ENCODE data around the gene TCERG1L.
A peak's percentile ranks its signal among the peaks of the same experiment; 100 is the strongest.
"Not testable (repeated sequence)": the region's sequence is repeated elsewhere in the genome, so short reads cannot be mapped to it uniquely, and the experiment has no call there.

Gene TCERG1L, protein sequence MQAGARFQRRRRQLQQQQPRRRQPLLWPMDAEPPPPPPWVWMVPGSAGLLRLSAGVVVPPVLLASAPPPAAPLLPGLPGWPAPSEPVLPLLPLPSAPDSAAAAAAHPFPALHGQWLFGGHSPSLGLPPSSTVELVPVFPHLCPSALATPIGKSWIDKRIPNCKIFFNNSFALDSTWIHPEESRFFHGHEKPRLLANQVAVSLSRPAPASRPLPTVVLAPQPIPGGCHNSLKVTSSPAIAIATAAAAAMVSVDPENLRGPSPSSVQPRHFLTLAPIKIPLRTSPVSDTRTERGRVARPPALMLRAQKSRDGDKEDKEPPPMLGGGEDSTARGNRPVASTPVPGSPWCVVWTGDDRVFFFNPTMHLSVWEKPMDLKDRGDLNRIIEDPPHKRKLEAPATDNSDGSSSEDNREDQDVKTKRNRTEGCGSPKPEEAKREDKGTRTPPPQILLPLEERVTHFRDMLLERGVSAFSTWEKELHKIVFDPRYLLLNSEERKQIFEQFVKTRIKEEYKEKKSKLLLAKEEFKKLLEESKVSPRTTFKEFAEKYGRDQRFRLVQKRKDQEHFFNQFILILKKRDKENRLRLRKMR

DNA sequence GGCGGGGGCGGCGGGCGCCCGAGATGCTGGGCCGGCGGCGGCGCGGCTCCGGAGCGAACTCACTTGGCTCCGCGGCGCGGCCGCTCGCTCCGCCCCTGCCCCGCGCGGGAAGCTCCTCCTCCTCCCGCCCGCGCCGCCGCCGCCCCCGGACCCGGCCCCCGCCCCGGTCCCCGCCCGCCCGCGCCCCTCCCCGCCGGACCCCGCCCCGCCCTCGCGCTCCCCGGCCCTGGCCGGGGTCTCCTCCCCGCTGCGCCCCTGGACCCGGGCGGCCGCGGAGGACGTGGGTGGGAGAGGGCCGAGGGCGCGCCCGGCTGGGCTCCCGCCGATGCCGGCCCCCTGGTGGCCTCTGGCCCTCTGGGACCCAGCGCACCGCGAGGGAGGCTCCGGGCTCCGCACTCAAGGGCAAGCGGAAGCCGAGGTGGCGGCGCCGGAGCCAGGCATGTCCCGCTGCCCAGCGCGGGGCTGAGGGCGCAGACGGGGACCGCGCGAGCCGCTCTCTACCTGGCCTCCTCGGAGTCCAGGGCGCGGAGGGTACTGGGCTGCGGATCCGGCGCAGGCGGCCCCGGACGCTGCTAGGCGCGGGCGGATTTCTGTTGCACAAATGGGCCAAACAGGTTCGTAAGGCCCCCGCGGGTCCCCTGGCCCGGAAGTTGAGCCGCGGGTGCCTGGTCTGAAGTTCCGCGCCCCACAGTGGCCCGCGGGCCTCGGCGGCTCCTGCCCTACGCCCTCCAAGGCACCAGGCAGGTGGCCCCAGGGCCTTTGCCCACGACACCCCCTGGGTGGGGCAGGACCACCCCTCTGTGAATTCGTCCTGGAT lies at the start of gene TCERG1L:
TSS of gene TCERG1L (minus strand) at position 61 of the 817 bp plus-strand sequence. CDS start 86 bp downstream, outside the sequence.
- peak in 1 of 2 experiments; percentile 26 for DNase-seq

DNA sequence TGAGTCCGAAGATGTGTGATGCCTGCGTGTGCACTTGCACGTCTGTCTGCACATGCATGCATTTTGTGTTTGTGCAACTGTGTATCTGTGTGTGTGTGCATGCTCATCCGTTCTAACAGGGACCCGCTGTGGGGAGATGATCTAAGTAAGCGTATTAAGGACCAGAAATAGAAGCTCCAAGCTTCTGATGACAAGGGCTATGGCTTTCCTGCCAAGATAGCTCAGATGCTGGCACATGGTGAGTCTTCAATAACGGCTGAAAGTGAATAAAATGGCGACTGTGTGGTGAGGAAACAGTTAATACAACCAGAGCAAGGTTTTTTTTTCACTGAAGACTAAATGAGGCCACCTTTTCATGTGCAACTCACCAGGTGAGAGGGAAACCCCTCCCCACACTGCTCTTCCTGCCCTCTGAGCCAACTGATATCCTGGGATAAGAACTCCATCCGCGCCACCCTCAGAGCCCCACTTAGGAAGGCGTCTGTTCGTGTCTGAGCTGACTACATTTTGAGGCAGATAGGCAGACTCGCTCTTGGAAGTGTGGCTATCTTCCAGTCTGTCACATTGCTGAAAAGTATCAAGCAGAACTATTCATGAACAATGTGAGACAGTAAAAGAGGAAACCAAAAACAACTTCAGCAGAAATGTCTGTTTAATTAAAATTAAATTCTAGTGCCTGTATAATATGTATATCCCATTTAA lies 47.4 kb upstream of the TCERG1L start:
- no peak for DNase-seq

DNA sequence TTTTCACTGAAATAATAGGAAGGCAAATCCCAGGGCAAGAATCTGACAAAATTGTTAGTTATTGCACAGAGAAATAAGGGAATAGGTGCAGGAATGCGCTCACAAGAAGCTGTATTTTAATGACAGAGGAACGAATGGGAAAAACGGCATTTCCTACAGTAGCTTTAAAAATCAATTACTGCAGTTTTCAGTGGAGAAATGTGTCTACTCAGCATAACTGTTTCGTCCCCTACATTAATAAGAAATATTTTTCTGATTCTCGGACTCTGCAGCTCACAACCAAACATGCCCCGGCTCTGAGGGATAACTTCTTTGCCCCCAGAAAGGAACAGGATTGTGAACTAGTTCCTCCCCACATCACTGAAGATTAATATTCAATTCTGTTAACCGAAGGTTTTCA lies 44.9 kb upstream of the TCERG1L start:
- DNase-seq, result no peak

DNA sequence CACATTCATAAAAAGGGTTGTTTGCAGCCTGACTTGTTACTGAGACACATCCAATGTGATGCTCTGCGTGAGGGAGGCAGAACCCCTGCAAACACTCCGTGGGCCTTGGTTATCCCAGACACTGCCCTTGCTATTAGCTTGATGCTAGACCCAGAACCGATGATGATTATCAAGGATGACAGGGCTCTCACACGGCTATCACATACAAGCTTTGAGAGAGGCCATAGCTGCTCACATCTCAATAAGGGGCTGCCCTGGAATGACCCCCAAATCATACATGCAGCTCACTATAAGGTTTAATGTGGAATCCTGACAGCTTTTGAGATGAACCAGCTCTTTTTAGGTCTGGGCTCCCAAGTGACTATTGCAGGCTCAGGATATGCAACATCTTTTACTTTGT lies 44.4 kb upstream of the TCERG1L start:
- no peak for DNase-seq

DNA sequence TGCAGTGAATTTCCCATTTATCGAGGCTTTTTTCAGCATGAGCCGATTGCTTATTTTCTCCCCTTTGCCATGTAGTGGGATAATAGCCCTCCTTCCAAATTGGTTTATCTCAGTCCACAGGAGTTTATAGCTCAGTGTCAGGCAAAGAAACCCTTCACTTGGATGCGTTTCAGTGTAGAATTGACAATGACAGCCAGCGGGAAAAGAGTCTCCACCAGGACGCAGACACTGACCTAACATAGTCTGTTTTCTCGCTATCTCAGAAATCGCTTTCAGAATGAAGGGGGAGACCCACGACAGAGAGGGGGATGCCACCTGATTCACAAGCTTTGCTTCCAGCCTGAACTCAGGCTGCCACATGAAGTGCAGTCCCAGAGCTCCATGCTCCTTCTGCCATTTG lies 43.5 kb upstream of the TCERG1L start:
- no peak for DNase-seq

DNA sequence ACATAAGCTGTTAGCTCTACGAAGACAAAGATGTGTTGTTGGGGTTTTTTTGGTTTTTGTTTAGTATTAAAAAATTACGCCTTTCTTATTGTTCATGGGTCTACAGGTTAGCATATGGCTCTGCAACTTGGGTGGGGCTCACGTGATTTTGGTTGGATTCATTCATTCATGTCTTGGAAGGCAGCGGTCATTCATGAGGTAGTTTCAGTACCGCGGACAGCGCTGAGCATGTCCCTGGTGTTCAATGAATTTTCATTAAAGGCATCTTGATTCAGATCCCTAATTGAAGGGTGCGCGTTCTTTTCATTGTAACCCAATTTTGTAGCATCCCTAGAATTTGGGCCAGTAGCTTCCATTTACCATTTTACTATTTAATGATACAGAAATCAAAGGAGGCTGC lies 42.9 kb upstream of the TCERG1L start:
- DNase-seq, result no peak

DNA sequence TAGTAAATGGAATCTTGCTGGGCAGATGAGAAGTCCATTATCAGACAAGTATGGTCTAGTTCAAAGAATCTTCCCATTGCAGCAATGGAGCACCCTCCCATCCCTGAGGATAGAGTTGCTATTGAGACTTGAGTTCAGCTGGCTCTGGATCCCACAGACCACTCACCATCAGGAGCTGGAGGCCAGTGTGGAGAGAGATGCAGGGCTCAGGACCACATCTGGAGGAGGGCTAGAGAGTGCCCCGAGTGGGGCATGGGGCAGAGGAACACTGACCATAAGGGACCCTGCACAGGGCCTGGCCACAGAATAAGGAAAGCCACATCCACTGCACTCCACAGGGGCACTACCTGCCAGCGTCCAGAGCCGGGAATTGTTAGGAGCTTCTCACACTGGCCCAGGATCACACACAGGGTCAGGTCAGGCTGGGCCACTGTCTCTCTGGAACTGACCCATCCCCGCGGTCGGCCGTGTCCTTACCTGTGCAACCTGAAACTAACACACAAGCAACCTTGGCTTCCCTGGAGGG lies 41.3 kb upstream of the TCERG1L start:
- DNase-seq, result no peak

DNA sequence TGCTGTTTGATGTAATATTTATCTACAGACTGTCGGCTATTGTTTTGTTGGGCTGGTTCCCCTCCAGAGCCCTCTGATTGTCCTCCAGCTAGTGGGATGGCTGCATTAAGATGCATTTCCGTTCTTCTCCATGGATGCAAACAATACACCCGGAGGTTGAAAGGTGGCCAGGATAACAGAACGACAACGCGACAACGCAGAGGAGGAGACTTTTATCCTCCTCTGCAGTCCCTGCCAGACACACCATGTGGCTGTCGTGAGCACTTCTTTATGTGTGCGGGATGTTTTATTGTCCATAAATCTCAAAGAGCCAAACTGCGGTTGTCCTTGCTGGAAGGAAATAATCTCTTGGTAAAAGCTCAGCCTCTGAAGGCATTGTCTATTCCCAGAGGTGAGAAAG lies 39.1 kb upstream of the TCERG1L start:
- DNase-seq, result no peak

DNA sequence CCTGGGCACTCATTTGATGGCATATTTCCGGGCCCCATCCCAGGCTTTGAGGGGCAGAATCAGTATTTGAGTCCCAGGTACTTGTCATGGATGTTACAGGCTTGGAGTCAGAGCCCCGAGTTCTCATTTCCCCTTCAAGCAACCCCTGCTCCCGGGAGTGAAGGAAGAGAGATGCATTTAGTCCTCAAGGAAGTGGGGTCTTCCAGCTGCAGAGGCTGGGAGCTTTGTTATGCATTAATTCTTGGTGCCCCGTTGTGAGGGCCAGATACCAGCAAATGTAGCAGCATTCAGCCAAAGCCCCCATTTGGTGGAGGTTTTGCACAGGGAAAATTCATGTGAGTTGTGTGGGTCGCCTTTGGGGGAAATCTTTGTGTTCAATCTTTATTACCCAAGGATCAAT lies 38.7 kb upstream of the TCERG1L start:
- no peak for DNase-seq

DNA sequence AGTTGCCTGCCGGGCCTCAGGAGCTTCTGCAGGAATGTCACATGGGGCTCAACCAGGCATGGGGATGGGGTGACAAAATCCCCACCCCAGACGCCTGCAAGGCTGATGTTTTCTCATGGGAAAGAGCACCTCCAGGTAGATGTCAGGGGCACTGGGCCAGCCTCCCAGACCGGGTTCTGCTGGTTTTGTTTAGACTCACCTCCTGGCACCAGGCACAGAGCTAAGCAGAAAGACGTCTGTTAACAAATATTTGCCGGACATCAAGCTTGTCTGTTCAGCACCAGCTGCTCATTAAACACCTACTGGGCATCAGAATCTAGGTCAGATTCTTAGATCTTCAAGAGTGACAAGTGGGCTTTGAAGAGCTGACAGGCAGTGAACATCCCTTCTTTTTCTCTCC lies 34.9 kb upstream of the TCERG1L start:
- DNase-seq, result no peak

DNA sequence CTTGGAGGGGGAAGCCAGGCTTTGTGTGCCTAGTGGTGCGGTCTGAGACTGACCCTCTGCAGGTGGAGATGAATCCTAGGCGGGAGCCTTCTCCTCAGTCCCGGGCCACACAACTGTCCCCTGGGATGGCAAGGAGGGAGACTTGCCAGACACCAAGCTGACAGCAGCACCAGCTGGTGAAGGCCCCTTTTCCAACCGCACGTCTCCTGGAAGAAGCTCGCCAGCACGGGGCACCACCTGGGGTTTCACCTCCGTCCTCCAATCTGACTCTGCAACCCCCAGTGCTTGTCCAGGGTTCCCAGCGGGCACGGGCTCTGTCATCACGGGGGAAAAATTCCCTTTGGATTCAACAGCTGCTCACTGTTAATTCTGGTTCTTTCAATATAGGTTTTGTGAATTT lies 34.2 kb upstream of the TCERG1L start:
- no peak for DNase-seq

DNA sequence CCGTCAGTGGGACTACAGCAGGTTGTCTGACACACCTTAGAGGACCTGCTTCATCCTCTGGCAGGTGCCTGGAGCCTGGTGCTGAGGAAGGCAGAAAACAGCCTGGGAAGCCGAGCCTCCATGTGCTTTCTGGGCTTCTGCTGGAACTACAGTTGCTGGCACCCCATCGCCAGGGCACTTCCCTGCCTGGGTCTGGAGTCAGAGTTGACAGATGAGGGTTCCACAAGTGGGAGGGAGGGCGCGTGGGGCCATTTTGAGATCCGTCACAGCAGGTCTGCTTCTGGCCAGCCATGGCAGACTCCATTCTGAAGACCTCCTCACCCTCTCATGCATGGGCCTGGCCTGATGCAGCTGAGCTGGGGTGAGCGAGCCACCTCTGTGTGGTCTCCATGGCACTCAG lies 33.2 kb upstream of the TCERG1L start:
- DNase-seq, result no peak

DNA sequence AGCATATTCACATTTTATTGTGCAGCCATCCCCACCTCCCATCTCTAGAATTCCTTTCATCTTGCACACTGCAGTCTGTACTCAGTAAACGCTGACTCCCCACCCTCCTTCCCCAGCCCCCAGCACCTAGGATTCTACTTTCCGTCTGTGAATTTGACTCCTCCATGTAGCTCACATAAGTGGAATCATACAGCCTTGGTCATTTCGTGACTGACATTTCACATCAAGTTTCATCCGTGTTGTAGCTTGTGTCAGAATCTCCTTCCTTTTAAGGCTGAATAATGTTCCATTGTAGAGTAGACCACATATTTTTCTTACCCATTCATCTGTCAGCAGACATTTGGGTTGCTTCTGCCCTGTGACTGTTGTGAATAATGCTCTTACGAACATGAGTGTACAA lies 26.2 kb upstream of the TCERG1L start:
- no peak for DNase-seq

DNA sequence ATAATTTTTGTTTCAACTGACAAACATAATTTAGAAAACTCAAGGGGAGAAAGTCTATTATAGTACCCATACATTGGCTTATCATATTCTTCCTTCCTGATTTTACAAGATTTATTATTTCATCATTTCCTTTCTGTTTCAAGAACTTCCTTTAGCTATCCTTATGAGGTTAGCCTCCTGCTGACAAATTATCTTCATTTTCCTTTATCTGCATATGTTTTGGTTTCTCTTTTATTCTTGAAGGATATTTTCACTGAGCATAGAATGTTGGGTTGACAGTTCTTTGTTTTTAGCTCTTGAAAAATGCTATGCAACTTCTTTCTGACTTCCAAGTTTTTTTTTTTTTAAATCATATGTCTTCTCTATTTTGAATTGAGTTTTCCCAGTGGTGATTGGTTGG lies 21.3 kb upstream of the TCERG1L start:
- DNase-seq, result no peak

DNA sequence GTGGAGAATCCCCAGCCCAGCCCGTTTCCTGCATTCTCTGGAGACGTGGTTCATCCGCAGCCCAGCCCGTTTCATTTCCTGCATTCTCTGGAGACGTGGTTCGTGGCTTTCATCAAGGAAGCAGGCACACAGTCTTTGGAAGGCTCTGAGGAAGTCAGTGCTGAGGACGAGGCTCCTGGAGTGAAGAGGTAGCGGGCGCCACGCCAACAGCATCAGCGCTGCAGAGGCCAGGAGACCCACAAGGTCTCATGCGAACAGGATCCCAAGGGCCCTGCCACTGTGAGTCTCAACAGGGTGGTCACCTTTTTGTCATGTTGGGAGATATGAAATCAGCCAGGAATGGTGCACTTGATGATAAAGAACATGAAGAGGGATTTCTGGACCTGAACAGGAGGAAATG lies 12.4 kb upstream of the TCERG1L start:
- no peak for DNase-seq

DNA sequence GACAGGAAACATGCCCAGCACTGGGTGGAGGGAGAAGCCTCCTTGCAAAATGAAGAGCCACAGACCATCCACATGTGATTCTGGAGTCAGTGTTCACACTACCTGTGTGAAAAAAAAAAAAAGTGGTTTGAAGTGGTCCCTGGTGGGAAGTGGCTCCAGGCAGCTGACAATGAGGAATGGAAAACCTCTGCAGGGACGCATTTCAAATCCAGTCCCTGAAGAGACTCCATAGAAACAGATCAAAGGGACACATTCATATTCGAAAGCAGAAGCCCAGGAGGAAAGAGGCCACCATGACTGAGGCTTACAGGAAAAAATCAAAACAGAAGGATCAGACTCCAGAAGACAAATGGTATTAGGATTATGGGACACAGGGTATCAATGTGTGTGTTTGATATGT lies 11.5 kb upstream of the TCERG1L start:
- no peak for DNase-seq

DNA sequence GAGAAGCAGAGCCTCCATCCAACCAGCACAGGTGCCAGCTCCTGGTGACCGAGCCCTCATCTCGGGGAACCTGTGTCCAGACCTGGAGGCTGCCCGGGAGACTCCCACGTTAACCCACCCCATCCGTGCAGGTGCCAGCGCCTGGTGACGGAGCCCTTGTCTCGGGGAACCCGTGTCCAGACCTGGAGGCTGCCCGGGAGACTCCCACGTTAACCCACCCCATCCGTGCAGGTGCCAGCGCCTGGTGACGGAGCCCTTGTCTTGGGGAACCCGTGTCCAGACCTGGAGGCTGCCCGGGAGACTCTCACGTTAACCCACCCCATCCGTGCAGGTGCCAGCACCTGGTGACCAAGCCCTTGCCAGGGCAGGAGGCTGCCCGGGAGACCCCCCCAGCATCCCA lies 11.1 kb upstream of the TCERG1L start:
- not testable (repeated sequence) for DNase-seq

DNA sequence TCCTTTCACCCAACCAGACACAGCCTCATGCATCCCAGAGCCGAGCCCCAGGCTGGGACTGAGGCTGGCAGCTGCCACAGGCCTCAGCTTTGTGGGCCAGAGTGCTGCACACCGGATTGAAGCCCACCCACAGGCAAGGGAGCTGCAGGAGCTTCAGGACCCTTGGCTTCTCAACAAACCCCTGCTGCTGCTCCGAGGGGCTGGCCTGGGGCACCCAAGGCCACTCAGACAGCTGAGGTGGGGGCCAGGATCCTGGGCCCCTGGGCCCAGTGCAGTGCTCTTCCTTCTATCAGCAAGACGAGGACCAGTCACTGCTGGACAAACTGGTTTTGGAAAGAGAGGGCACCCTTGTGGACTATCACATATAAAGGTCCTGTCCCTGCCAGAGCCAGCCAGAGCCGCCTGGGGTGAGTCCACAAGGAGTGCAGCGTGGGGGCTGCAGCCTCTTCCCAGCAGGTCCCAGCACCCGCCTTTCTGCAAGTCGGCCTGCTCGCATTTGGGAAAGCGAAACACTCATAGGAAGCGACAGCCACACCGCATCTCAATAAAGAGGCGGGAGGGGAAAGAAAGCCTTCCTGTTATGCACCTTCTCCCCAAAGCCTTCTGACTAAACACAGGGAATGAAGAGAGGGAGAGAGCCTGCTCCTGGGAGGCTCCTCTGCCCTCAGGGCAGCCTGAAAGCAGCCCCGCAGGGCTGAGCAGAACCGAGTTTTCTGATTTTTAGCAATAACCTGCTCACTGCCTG lies 9.5 kb upstream of the TCERG1L start:
- no peak for DNase-seq

DNA sequence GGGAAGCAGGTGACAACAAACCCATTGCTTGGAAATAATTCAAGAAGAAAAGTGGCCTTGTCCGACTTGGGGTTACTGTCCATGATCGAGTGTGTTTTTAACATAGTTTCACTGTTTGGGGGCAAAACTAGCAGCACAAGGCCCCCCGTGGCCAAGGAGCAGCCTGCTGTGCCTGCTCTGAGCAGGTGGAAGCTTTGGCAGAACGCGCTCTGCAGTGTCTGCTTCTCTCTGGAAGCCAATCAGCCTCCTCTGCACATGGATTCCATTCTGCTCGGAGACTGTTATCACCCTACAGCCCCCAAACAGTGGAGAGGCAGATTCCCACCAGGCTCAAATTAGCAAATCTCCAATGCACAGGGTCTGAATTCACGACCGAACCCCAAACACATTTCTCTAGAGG lies 7.3 kb upstream of the TCERG1L start:
- DNase-seq, result no peak

DNA sequence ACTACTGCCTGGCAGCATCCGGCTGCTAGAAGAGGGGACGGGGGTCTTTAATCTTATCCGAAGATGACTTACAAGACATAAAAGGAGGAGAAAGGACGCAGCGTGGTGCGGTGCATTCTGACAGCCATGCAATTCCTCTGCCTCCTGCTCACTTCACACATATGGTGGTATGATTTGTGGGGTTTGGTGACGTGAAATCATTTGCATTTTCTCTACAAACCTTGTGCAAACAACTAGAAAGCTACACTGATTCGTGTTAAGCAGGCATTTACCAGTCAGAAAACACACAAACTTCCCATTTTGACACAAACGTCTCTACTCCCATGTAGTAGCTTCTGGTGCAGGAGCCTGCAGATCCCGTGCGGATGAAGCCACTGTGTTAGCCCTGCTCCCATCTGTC lies 6.8 kb upstream of the TCERG1L start:
- DNase-seq, result no peak

DNA sequence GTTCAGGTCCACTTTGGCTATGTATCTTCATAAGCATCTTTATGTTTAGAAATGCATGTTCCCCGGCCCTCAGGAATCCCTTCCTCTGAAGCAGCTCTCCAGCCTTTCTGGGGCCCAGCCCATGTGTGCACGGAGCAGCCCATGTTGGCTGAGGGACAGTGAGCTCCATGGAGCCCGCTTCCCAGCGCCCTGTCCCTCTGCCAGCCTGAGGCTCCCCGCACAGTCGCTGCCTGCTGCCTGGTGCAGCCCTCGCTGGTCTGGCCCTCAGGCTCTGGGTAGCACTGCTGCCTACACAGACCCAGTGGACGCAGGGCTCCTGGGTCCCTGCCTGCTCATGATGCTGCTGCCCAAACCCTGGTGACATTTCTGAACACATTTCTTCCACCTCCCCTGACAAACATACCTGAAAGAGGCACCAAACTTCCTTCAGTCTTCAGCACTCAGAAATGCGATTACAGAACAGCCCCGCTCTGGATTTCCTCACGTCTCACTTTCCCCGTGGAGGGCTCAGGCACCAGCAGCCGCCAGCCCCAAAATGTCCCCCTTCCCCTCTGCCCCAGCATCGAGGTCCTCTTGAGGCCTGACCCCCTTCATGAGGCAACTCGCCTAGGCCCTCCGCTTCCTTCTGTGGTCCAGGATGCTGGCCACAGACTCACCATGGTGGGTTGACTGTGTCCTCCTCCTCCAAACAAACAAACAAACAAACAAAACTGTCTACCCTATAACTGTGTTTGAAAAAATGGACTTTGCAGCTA lies 5.0 kb upstream of the TCERG1L start:
- no peak for DNase-seq

DNA sequence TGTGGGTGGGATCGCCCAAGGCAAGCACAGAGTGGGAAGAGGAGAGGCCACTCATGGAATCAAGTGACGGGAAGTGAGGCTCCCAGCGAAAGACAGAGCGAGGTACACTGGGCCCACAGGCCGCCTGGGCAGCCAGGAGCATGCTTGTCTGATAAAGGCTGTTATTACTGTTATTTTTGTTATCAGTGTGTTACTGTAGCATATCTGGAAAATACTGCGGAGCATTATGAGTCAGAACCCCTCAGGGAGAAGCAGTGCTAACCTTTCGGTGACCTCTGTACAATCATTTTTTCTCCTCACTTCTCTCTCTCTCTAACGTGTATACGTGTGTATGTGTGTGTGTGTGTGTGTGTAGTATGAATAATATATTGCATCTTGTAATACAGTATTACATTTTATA lies 3.8 kb upstream of the TCERG1L start:
- DNase-seq, result no peak
